IMR-90 (cell line): ENCODE results near the gene PRTFDC1. TPM values are rescaled to one million over a fixed set of nuclear protein-coding genes. Genes with fewer than 3 reads are reported as not detected.

Source experiments
- ATAC-seq: fragments of 200-7000 bp; cut with Tn5 transposase; 2 replicates; pipeline ENCODE4 v1.9.1; 2020; ENCODE audit warnings: low read depth, mild to moderate bottlenecking, moderate library complexity
- BruUV-seq: library from RNA; stranded (reverse); fragments of 400-500 nt; replicated peaks from 2 replicates; lab custom pipeline; 2021; lab: Mats Ljungman, UMichigan
- CTCF ChIA-PET: fragments of 300-600 bp; formaldehyde crosslinking; extraction: SDS; loops from one replicate; lab custom pipeline; 2021; ENCODE audit warnings: antibody characterized with exemption; lab: Yijun Ruan, JAX
- POLR2A ChIA-PET: fragments of 300-600 bp; sonication (Branson Sonifier 250); formaldehyde crosslinking; loops from one replicate; lab custom pipeline; 2022; ENCODE audit warnings: antibody characterized with exemption; ENCODE audit not compliant: unreplicated experiment; lab: Charles Lee
- DNase-seq: peaks from one replicate; pipeline ENCODE4 v3.0.0; 2013
- H2AFZ ChIP-seq: replicated peaks from 2 replicates; pipeline ENCODE3; 2013; ENCODE audit warnings: low read length, mild to moderate bottlenecking; ENCODE audit not compliant: poor library complexity
- H2AK5ac ChIP-seq: 2 replicates; pipeline ENCODE4 v1.6.1; 2013; ENCODE audit warnings: low read depth, low read length, inconsistent platforms
- H2AK9ac ChIP-seq: replicated peaks from 2 replicates; pipeline ENCODE3; 2013; ENCODE audit warnings: mild to moderate bottlenecking, low read depth, low read length, moderate library complexity; ENCODE audit not compliant: poor library complexity
- H2BK120ac ChIP-seq: 2 replicates; pipeline ENCODE4 v1.6.1; 2013; ENCODE audit warnings: low read depth, low read length, inconsistent platforms
- H2BK15ac ChIP-seq: 3 replicates; pipeline ENCODE4 v1.6.1; 2013; ENCODE audit warnings: low read depth, low read length, inconsistent platforms
- H2BK20ac ChIP-seq: 2 replicates; pipeline ENCODE4 v1.6.1; 2013; ENCODE audit warnings: low read depth, mild to moderate bottlenecking, inconsistent platforms, low read length, moderate library complexity
- H2BK5ac ChIP-seq: 2 replicates; pipeline ENCODE4 v1.6.1; 2013; ENCODE audit warnings: mild to moderate bottlenecking, low read depth, low read length, inconsistent platforms; ENCODE audit not compliant: poor library complexity, severe bottlenecking
- H3K14ac ChIP-seq: replicated peaks from 2 replicates; pipeline ENCODE4 v1.6.1; 2013; ENCODE audit warnings: low read depth, low read length, inconsistent platforms
- H3K18ac ChIP-seq: 2 replicates; pipeline ENCODE4 v1.6.1; 2013; ENCODE audit warnings: low read depth, low read length, control low read depth
- H3K23ac ChIP-seq: 2 replicates; pipeline ENCODE4 v1.6.1; 2013; ENCODE audit warnings: low read depth, low read length, inconsistent platforms
- H3K27ac ChIP-seq: 2 replicates; pipeline ENCODE4 v1.5.1; 2013; ENCODE audit warnings: mild to moderate bottlenecking, control low read depth, low read length; ENCODE audit not compliant: insufficient read depth
- H3K27me3 ChIP-seq: 2 replicates; pipeline ENCODE4 v1.6.1; 2013; ENCODE audit warnings: low read length; ENCODE audit not compliant: control insufficient read depth, insufficient read depth
- H3K36me3 ChIP-seq: 2 replicates; pipeline ENCODE4 v1.6.1; 2013; ENCODE audit warnings: low read length, mixed read lengths; ENCODE audit not compliant: control insufficient read depth, insufficient read depth
- H3K4ac ChIP-seq: 2 replicates; pipeline ENCODE4 v1.6.1; 2013; ENCODE audit warnings: low read depth, low read length, inconsistent platforms
- H3K4me1 ChIP-seq: 2 replicates; pipeline ENCODE4 v1.6.1; 2013; ENCODE audit warnings: low read length, mixed read lengths; ENCODE audit not compliant: control insufficient read depth, insufficient read depth
- H3K4me2 ChIP-seq: 2 replicates; pipeline ENCODE4 v1.6.1; 2013; ENCODE audit warnings: low read depth, mild to moderate bottlenecking, control low read depth, low read length, moderate library complexity
- H3K4me3 ChIP-seq: 2 replicates; pipeline ENCODE4 v1.5.1; 2013; ENCODE audit warnings: low read depth, mild to moderate bottlenecking, control low read depth, low read length, moderate library complexity; ENCODE audit not compliant: insufficient read depth
- H3K56ac ChIP-seq: 2 replicates; pipeline ENCODE4 v1.6.1; 2013; ENCODE audit warnings: low read length, inconsistent platforms; ENCODE audit not compliant: insufficient read depth; ENCODE audit errors: extremely low read depth
- H3K79me1 ChIP-seq, 2 experiments: 2 replicates each; pipeline ENCODE4 v1.6.1; 2013; ENCODE audit warnings: low read length in 2 of 2, inconsistent platforms in 1 of 2, low read depth in 1 of 2
- H3K9ac ChIP-seq: 2 replicates; pipeline ENCODE4 v1.6.1; 2013; ENCODE audit warnings: low read depth, low read length, control low read depth
- H3K9me1 ChIP-seq: 2 replicates; pipeline ENCODE4 v1.6.1; 2013; ENCODE audit warnings: low read length, inconsistent platforms; ENCODE audit not compliant: insufficient read depth
- H3K9me3 ChIP-seq: 2 replicates; pipeline ENCODE4 v1.6.1; 2013; ENCODE audit warnings: low read length; ENCODE audit not compliant: control insufficient read depth, insufficient read depth
- H4K20me1 ChIP-seq: 2 replicates; pipeline ENCODE4 v1.6.1; 2013; ENCODE audit warnings: low read length, inconsistent platforms; ENCODE audit not compliant: insufficient read depth
- H4K5ac ChIP-seq: 2 replicates; pipeline ENCODE4 v1.6.1; 2013; ENCODE audit warnings: mild to moderate bottlenecking, low read depth, low read length, control low read depth
- H4K8ac ChIP-seq, 2 experiments: 2 replicates each; pipeline ENCODE4 v1.6.1; 2013; ENCODE audit warnings: low read depth in 2 of 2, low read length in 2 of 2, control low read depth in 1 of 2, inconsistent platforms in 1 of 2
- H4K91ac ChIP-seq: 2 replicates; pipeline ENCODE4 v1.6.1; 2013; ENCODE audit warnings: low read depth, low read length, inconsistent platforms; ENCODE audit not compliant: insufficient read depth
- BHLHE40 ChIP-seq: fragments of 150-350 bp; IDR thresholded peaks from 2 replicates; pipeline ENCODE4 v1.6.1; 2016; ENCODE audit warnings: mild to moderate bottlenecking, low read depth, low read length
- CEBPB ChIP-seq: IDR thresholded peaks from 2 replicates; pipeline ENCODE4 v1.6.1; 2012; ENCODE audit warnings: low read depth, low read length, improper control_type of control experiment
- CHD1 ChIP-seq: IDR thresholded peaks from 2 replicates; pipeline ENCODE4 v1.6.1; 2012; ENCODE audit warnings: low read depth, low read length, improper control_type of control experiment
- ELK1 ChIP-seq: fragments of 150-350 bp; IDR thresholded peaks from 2 replicates; pipeline ENCODE4 v1.6.1; 2016; ENCODE audit warnings: low read depth, mild to moderate bottlenecking, low read length, moderate library complexity, borderline replicate concordance
- FOS ChIP-seq: fragments of 150-350 bp; IDR thresholded peaks from 2 replicates; pipeline ENCODE4 v1.6.1; 2016; ENCODE audit warnings: low read depth, low read length
- MAFK ChIP-seq: IDR thresholded peaks from 2 replicates; pipeline ENCODE4 v1.6.1; 2012; ENCODE audit warnings: low read depth, low read length, improper control_type of control experiment
- MAZ ChIP-seq: IDR thresholded peaks from 2 replicates; pipeline ENCODE4 v1.6.1; 2012; ENCODE audit warnings: low read depth, mild to moderate bottlenecking, low read length, improper control_type of control experiment, moderate library complexity, borderline replicate concordance
- MXI1 ChIP-seq: IDR thresholded peaks from 2 replicates; pipeline ENCODE4 v1.6.1; 2012; ENCODE audit warnings: low read depth, mild to moderate bottlenecking, low read length, moderate library complexity, borderline replicate concordance
- NFE2L2 ChIP-seq: fragments of 150-350 bp; IDR thresholded peaks from 2 replicates; pipeline ENCODE4 v1.6.1; 2016; ENCODE audit warnings: low read depth, mild to moderate bottlenecking, low read length
- RAD21 ChIP-seq: IDR thresholded peaks from 2 replicates; pipeline ENCODE4 v1.6.1; 2012; ENCODE audit warnings: low read length, improper control_type of control experiment
- RFX5 ChIP-seq: IDR thresholded peaks from 2 replicates; pipeline ENCODE4 v1.8.0; 2012; ENCODE audit warnings: low read depth, mild to moderate bottlenecking, low read length, moderate library complexity
- SMC3 ChIP-seq: fragments of 150-350 bp; IDR thresholded peaks from 2 replicates; pipeline ENCODE4 v1.6.1; 2016; ENCODE audit warnings: low read depth, mild to moderate bottlenecking, antibody characterized with exemption, low read length, moderate library complexity
- USF2 ChIP-seq: fragments of 150-350 bp; IDR thresholded peaks from 2 replicates; pipeline ENCODE4 v1.6.1; 2017; ENCODE audit warnings: mild to moderate bottlenecking, antibody characterized with exemption, low read length, low read depth
- WGBS, 2 experiments: methylation state at CpG; one replicate each; pipeline versions ENCODE4 v1.1.5 to v1.1.7; 2013; ENCODE audit warnings: missing lambda C conversion rate in 2 of 2; ENCODE audit not compliant: insufficient read length in 1 of 2; ENCODE audit errors: extremely low coverage in 2 of 2; 5-methylcytosine and 5-hydroxymethylcytosine counted together
- dilution Hi-C: fragments of 300-500 bp; cut with HindIII; formaldehyde crosslinking; loops from one replicate; pipeline ENCODE4 v1.14.3; 2018; ENCODE audit warnings: low sequenced_read_pairs; ENCODE audit not compliant: unreplicated experiment
- in situ Hi-C: fragments of 300-500 bp; cut with MboI; formaldehyde crosslinking; loops from 3 replicates; pipeline ENCODE4 v1.14.3; 2019; ENCODE audit warnings: low sequenced_read_pairs, inconsistent platforms, mixed read lengths
- intact Hi-C: fragments of 100-400 bp; cut with micrococcal nuclease; formaldehyde crosslinking; loops from 2 replicates; pipeline ENCODE4 v1.10.0; 2022
- polyA plus RNA-seq, 3 experiments: library from polyadenylated mRNA; depleted of rRNA; stranded (reverse); fragments of >200 nt; gene quantifications; 2 replicates each; pipeline ENCODE4 v1.2.3, GENCODE V29; 2012; ENCODE audit warnings: low replicate concordance in 1 of 3
- total RNA-seq: library from RNA; depleted of rRNA; stranded (reverse); fragments of >200 nt; gene quantifications from 2 replicates; pipeline ENCODE4 v1.2.3, GENCODE V29; 2012
- TF ChIP-seq, protein P1 (sequence below): conservative IDR thresholded peaks from 2 replicates; pipeline ENCODE4 v1.5.1; 2012; ENCODE audit warnings: mild to moderate bottlenecking, low read depth, low read length, improper control_type of control experiment

The PRTFDC1 gene
- total and polyA plus RNA-seq, 2 of the 4 experiments (the other 2 are of a cell fraction): 12.3 to 17.9 TPM

- H3K56ac ChIP-seq: no peak overlapping the region
- H2AK9ac ChIP-seq: no peak overlapping the region
- WGBS, 2 experiments: 95% methylated on average over 2 of the region's 6 CpGs; no CpG with 5 or more reads in 1 of the 2 experiments
- DNase-seq: no peak
- no peak overlapping the region for H3K23ac ChIP-seq
- no peak overlapping the region for H2BK5ac ChIP-seq
- no peak overlapping the region for H2BK120ac ChIP-seq
- H3K27ac ChIP-seq: no peak overlapping the region
- peaks cover 4% of the 10 kb centered on the region for H3K9me1 ChIP-seq
- H3K9ac ChIP-seq: no peak overlapping the region
- no peaks in the 10 kb centered on the region for H3K36me3 ChIP-seq
- H2AFZ ChIP-seq: no peak overlapping the region
- peaks cover 4% of the 10 kb centered on the region; the same call in 1 of the 2 replicates for H3K4me1 ChIP-seq
- H4K8ac ChIP-seq: no peak overlapping the region
- H4K91ac ChIP-seq: no peak overlapping the region
- in situ Hi-C loops (no loop called here), intact Hi-C loops (no loop called here), dilution Hi-C loops (no loop called here)
- H4K20me1 ChIP-seq: no peaks in the 10 kb centered on the region
- no peak for ATAC-seq
- H3K4me3 ChIP-seq: no peak overlapping the region
- no peak overlapping the region for H3K4ac ChIP-seq
- no peak overlapping the region for H4K5ac ChIP-seq
- H3K9me3 ChIP-seq: no peaks in the 10 kb centered on the region
- H3K79me1 ChIP-seq: no peaks in the 10 kb centered on the region
- TF ChIP-seq USF2: no peak
- no peak for TF ChIP-seq MAZ
- no peak for TF ChIP-seq RFX5
- no peak for TF ChIP-seq RAD21
- TF ChIP-seq MXI1: no peak
- TF ChIP-seq, protein P1, sequence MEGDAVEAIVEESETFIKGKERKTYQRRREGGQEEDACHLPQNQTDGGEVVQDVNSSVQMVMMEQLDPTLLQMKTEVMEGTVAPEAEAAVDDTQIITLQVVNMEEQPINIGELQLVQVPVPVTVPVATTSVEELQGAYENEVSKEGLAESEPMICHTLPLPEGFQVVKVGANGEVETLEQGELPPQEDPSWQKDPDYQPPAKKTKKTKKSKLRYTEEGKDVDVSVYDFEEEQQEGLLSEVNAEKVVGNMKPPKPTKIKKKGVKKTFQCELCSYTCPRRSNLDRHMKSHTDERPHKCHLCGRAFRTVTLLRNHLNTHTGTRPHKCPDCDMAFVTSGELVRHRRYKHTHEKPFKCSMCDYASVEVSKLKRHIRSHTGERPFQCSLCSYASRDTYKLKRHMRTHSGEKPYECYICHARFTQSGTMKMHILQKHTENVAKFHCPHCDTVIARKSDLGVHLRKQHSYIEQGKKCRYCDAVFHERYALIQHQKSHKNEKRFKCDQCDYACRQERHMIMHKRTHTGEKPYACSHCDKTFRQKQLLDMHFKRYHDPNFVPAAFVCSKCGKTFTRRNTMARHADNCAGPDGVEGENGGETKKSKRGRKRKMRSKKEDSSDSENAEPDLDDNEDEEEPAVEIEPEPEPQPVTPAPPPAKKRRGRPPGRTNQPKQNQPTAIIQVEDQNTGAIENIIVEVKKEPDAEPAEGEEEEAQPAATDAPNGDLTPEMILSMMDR: no peak
- TF ChIP-seq ELK1: no peak
- TF ChIP-seq CHD1: no peak
- TF ChIP-seq BHLHE40: no peak
- no peak for TF ChIP-seq CEBPB
- TF ChIP-seq MAFK: no peak
- TF ChIP-seq FOS: no peak
- no peak for TF ChIP-seq NFE2L2
- TF ChIP-seq SMC3: no peak
- H2AK5ac ChIP-seq: no peak overlapping the region
- POLR2A ChIA-PET: no interaction called here
- H2BK20ac ChIP-seq: no peak overlapping the region
- BruUV-seq: no TSS peak
- no peak overlapping the region for H3K4me2 ChIP-seq
- no peak overlapping the region for H2BK15ac ChIP-seq
- CTCF ChIA-PET: no interaction called here
- H3K18ac ChIP-seq: no peak overlapping the region
- no peak overlapping the region for H3K14ac ChIP-seq
- no peaks in the 10 kb centered on the region for H3K27me3 ChIP-seq
Measured at GRCh38 chr10:24816868-24817396, 135.5 kb downstream of the PRTFDC1 start.
